Measurements from ENCODE around the gene KCTD2.
A peak's percentile ranks its signal among the peaks of the same experiment; 100 is the strongest.
"Not testable (repeated sequence)": the region's sequence is repeated elsewhere in the genome, so short reads cannot be mapped to it uniquely, and the experiment has no call there.

Gene KCTD2

DNA sequence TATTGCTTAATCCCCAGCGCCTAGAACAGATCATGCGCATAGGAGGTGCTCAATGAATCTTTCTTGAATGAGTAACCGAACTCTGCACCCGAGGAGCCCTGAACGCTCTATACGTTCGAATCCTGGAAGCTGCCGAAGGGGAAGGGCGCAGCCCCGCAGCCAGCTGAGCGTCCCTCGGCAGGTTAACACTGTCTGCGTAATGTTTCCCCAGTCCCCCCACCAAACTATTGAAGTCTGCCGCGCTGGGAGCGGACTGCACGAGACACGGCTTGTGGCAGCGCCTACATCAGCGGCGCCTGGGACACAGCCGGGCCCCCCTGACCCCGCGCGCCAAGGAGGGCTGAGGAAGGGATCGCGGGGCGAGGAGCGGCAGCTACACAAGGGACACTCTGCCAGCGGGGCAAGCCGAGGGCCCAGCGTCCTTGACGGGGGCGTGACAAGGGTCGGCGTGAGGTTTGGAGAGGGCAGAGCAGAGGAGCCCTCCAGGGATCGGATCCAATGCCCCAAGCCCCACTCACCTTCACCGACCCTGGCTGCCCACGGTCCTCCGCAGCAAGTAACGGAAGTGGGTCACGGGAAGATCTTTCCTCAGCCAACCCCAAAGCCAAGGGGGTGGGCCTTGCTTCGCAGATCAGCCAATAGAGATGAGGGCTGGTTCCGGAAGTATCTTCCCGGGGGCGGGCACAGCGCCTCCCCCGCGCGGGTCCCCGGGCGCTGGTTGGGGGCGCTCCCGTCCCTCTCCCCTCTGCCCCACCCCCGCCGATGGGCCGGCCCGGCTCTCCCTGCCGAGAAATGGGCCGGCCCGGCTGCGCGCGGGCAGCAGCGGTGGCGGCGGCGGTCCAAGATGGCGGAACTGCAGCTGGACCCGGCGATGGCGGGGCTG lies at the start of gene KCTD2, which contains the start of gene ATP5PD:
Gene KCTD2, plus strand, starts transcription at position 819 of the 883 bp plus-strand sequence. Its CDS starts 26 bp downstream, at position 845.
Gene ATP5PD, minus strand, starts transcription at position 563 of the 883 bp plus-strand sequence. CDS start 4,319 bp downstream, outside the sequence.
- peak; percentile 83 to 93 for DNase-seq

DNA sequence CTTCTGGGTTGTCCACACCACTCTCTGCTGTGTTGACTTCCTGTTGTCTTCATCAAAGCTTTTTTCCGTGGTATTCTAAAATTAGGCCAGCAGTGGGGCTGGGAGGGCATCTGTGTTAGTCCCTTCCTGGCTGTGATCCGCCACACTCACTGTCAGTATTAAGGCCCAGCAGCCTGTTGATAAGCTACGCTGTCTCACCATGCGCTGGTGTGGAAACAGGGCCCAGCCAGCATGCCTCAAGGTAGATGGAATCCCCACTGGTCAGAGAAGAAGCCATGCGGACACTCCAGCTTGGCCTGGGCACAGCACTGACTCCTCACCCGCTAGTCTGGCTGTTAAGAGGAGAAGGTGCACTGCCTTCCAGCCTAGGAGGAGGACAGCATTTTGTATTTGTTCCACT lies 48.2 kb upstream of the KCTD2 start:
- DNase-seq = no peak

- no peak for DNase-seq
Measured at GRCh38 chr17:74999523-74999922, 47.5 kb upstream of the KCTD2 start.

DNA sequence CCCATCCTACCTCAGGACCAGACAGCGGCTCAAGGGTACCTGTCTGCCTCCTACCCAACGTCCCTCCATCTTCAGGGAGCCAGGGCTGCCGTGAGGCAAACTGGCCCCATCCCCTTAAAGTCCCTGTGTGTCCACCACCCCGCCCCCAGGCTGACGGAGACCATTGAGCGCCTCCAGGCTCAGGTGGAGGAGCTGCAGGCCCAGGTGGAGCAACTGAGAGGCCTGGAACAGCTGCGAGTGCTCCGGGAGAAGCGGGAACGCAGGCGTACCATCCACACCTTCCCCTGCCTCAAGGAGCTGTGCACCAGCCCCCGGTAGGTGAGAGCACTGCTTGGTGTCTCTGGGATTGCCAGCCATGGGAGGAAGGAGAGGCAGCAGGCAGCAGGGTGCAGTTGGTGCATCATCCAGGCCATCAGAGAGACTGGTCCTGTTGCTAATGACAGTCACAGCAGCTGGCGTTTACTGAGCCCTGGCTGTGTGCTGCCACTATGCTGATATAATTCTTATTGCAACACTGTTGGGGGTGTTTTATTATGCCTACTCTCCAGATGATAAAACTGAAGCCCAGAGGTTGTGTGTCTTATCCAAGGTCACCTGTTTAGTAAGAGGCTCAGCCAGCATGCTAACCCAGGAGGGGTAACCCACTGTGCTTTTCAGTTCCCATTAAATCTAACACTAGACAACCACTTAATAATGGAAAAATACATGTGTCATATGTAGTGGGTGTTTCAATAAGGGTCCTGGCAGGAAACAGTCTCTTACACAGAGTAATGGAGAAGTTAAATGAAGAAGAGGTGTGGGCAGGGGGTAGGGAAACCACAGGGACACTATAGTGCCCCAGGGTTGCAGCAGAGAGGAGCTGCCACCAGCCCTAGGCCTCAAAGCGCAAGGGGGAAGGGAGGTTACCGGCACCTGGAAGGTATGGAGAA lies 44.8 kb upstream of the KCTD2 start:
- no peak for DNase-seq

GRCh38 chr17:75003070-75003956 lies 43.7 kb upstream of the KCTD2 start:
- no peak for DNase-seq

- no peak for DNase-seq
Measured at GRCh38 chr17:75003957-75004355, 43.1 kb upstream of the KCTD2 start.

- no peak for DNase-seq
Measured at GRCh38 chr17:75004371-75004770, 42.7 kb upstream of the KCTD2 start.

DNA sequence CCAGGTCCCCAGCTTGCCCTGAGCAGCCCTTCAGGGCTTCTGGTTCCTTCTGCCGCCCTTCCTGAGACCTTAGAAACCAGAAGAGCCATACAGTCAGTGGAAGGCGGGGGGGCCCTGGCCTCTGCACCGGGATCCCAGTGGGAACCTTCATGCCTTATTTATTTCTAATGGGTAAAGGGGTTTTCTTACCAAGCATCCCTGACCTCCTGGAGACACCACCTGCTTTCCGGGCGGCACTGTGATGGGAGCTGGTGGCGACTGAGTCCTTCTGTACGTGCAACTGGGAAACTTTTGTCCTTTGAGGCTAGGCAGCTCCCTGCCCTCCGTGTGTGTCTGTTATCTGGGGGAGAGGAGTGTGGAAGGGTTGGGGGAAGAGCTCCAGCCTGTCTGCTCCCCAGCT lies 41.7 kb upstream of the KCTD2 start:
- no peak for DNase-seq

DNA sequence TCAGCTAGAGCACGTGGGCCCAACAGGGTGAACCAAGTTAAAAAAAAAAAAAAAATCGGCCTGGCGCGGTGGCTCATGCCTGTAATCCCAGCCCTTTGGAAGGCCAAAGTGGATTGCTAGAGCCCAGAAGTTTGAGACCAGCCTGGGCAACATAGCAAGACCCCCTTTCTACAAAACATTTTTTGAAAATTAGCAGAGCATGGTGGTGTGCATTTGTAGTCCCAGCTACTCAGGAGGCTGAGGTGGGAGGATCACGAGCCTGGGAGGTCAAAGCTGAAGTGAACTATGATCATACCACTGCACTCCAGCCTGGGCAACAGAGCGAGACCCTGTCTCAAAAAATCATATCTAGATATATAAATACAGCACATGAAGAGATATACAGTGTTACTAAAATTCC lies 40.9 kb upstream of the KCTD2 start:
- DNase-seq = not testable (repeated sequence)

- no peak for DNase-seq
Measured at GRCh38 chr17:75006653-75007052, 40.4 kb upstream of the KCTD2 start.

DNA sequence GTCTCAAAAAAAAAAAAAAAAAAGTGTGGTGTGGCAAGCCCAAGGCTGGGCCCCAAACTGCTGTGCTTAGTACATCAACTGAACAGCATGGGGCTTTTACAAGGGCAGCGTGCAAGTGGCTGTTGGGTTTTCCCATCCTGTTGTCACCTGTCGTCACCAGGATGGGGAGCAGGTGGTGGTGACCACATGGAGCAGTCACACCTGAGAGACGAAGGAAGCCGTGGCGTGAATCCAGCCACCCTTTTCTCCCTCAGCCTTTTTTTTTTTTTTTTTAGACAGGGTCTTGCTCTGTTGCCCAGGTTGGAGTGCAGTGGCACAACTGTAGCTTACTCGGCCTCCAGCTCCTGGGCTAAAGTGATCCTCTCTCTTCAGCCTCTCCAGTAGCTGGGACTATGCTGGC lies 38.7 kb upstream of the KCTD2 start:
- no peak for DNase-seq

- DNase-seq = no peak
Measured at GRCh38 chr17:75009139-75009724, 37.8 kb upstream of the KCTD2 start.

GRCh38 chr17:75010683-75011400 lies 36.2 kb upstream of the KCTD2 start:
- no peak for DNase-seq

- DNase-seq = no peak
Measured at GRCh38 chr17:75011401-75012095, 35.5 kb upstream of the KCTD2 start.

DNA sequence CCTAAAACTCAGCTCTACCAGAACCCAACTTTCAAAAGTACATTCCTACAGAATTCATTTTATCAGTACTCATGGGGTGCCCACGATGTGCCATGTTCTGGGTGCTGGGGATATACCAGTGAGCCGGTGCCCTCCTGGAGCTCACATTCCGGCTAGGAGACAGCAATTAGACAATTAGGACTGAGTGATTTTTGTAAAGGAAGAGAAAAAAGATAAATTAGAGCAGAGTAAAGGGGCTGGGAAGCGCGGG lies 35.0 kb upstream of the KCTD2 start:
- DNase-seq = no peak

DNA sequence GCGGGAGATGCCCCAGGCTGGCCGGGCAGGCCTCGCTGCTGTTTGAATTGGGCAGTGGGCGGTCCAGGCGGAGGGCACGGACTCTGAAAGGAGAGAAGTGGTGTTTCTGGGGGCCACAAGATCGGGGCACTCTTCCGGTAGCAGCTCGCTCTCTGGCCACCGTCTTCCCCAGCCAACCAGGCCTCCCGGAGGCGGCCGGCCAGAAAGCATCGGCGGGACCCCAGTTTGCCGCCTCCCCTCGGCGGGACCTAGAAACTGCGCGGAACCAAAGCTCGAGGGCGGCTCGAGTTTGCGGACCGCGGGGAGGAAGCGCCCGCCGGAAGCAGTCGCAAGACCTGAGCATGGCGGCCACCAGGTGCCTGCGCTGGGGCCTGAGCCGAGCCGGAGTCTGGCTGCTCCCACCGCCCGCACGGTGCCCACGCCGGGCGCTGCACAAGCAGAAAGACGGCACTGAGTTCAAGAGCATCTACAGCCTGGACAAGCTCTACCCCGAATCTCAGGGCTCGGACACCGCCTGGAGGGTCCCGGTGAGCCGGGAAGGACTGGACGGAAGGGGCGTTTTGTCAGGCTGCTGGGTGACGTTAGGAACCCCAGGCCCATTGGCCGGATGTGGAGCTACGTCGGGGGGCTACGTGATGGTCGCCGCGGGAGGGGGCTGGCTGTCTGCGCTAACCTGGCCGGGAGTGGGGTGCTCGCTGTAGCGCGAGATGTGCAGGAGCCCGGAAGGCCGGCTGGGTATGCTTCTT lies 34.5 kb upstream of the KCTD2 start, which contains the start of gene MRPL58:
Gene MRPL58, plus strand, starts transcription at position 325 of the 746 bp plus-strand sequence. Its CDS starts 17 bp downstream, at position 342.
- peak; percentile 53 to 66 for DNase-seq

DNA sequence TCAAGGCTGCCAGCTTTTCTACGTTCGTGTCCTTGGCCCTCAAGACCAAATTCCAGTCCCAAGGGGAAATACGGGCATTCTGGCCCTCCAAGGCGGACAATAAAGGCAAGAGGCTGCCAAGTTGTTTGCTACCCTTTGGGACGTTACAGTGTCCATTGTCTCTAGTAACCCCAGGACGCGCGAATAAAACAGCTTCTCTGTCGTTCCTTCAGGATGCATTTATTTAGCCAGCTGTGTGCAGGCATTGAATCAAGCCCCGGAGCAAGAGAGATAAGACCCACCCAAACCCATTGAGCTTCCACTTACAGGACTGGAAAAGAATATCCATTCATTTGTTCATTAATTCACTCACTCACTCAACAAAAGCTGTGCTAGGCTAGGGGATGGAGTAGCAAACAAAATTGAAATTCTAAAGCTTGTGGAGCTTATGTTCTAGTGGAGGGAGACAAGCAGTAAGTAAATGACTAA lies 33.9 kb upstream of the KCTD2 start:
- DNase-seq = no peak

GRCh38 chr17:75019146-75019545 lies 27.9 kb upstream of the KCTD2 start:
- no peak for DNase-seq

- DNase-seq = no peak
Measured at GRCh38 chr17:75019710-75020109, 27.3 kb upstream of the KCTD2 start.
